ENCODE measurements around the gene DNPH1. TPM values are rescaled to one million over a fixed set of nuclear protein-coding genes. Genes with fewer than 3 reads are reported as not detected.

Gene DNPH1
- polyA plus RNA-seq, 1 donor from 2014 or later: 48.3 TPM

DNA sequence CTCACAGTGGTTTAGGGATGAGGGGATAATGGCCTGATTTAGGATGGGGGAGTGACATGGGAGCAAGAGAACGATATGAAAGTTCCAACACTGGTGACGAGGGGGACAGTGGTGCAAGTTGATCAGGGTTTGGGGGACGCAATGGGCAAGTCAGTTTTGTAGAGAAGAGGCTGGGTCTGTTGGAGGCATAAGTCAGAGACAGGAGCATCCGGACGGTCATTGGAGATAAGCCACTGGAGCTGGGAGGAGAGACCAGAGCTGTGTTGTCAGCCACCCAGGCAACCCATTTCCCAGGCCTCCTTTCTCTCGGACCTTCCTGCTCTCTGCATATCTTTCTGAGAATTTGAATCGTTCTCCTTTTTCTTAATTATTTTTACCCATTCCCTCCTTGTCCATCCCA is 9.5 kb downstream of the DNPH1 start:
- H3F3A ChIP-seq (ENCODE audit: insufficient read depth, low read length, poor library complexity, severe bottlenecking): no peaks in the 10 kb centered on the region
- H3K9me3 ChIP-seq (ENCODE audit: low read length): no peaks in the 10 kb centered on the region
- no peaks in the 10 kb centered on the region for H3K9me2 ChIP-seq (ENCODE audit: insufficient read depth, low read length)
- no peak overlapping the region for H2AFZ ChIP-seq (ENCODE audit: low read depth, low read length)
- TF ChIP-seq SMC3 (conservative IDR thresholded peaks at IDR 0.05; ENCODE audit: poor library complexity): no peak
- TF ChIP-seq TAF1 (IDR thresholded peaks at IDR 0.05; ENCODE audit: low read depth): no peak
- no peak for TF ChIP-seq RAD21 (conservative IDR thresholded peaks at IDR 0.05)
- TF ChIP-seq EP300 (conservative IDR thresholded peaks at IDR 0.05; ENCODE audit: poor library complexity, severe bottlenecking): no peak
- TF ChIP-seq, protein P1, sequence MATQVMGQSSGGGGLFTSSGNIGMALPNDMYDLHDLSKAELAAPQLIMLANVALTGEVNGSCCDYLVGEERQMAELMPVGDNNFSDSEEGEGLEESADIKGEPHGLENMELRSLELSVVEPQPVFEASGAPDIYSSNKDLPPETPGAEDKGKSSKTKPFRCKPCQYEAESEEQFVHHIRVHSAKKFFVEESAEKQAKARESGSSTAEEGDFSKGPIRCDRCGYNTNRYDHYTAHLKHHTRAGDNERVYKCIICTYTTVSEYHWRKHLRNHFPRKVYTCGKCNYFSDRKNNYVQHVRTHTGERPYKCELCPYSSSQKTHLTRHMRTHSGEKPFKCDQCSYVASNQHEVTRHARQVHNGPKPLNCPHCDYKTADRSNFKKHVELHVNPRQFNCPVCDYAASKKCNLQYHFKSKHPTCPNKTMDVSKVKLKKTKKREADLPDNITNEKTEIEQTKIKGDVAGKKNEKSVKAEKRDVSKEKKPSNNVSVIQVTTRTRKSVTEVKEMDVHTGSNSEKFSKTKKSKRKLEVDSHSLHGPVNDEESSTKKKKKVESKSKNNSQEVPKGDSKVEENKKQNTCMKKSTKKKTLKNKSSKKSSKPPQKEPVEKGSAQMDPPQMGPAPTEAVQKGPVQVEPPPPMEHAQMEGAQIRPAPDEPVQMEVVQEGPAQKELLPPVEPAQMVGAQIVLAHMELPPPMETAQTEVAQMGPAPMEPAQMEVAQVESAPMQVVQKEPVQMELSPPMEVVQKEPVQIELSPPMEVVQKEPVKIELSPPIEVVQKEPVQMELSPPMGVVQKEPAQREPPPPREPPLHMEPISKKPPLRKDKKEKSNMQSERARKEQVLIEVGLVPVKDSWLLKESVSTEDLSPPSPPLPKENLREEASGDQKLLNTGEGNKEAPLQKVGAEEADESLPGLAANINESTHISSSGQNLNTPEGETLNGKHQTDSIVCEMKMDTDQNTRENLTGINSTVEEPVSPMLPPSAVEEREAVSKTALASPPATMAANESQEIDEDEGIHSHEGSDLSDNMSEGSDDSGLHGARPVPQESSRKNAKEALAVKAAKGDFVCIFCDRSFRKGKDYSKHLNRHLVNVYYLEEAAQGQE (IDR thresholded peaks at IDR 0.05; ENCODE audit: borderline replicate concordance): no peak
- no peak for TF ChIP-seq POLR2AphosphoS5 (IDR thresholded peaks at IDR 0.05)
- no peak for TF ChIP-seq MXI1 (conservative IDR thresholded peaks at IDR 0.05; ENCODE audit: poor library complexity, severe bottlenecking)
- TF ChIP-seq, protein P2, sequence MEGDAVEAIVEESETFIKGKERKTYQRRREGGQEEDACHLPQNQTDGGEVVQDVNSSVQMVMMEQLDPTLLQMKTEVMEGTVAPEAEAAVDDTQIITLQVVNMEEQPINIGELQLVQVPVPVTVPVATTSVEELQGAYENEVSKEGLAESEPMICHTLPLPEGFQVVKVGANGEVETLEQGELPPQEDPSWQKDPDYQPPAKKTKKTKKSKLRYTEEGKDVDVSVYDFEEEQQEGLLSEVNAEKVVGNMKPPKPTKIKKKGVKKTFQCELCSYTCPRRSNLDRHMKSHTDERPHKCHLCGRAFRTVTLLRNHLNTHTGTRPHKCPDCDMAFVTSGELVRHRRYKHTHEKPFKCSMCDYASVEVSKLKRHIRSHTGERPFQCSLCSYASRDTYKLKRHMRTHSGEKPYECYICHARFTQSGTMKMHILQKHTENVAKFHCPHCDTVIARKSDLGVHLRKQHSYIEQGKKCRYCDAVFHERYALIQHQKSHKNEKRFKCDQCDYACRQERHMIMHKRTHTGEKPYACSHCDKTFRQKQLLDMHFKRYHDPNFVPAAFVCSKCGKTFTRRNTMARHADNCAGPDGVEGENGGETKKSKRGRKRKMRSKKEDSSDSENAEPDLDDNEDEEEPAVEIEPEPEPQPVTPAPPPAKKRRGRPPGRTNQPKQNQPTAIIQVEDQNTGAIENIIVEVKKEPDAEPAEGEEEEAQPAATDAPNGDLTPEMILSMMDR (IDR thresholded peaks at IDR 0.05; ENCODE audit: poor library complexity, severe bottlenecking): no peak
- no peak for TF ChIP-seq EZH2 (IDR thresholded peaks at IDR 0.05; ENCODE audit: borderline replicate concordance, insufficient read depth, low read length, poor library complexity, severe bottlenecking)
- no peaks in the 10 kb centered on the region for H3K27me3 ChIP-seq (ENCODE audit: insufficient read depth, low read depth, low read length)
- H3K4me3 ChIP-seq (ENCODE audit: low read length): no peak overlapping the region
- no peaks in the 10 kb centered on the region for H4K20me1 ChIP-seq (ENCODE audit: insufficient read depth)
- H3K79me2 ChIP-seq (replicated peaks; ENCODE audit: insufficient read depth, low read length): no peaks in the 10 kb centered on the region
- H3K36me3 ChIP-seq (ENCODE audit: insufficient read depth, low read length): no peaks in the 10 kb centered on the region
- no peak overlapping the region for H3K27ac ChIP-seq (ENCODE audit: low read length)
- H3K9ac ChIP-seq (ENCODE audit: low read length): no peak overlapping the region
- H3K4me2 ChIP-seq (ENCODE audit: low read length): no peak overlapping the region

DNA sequence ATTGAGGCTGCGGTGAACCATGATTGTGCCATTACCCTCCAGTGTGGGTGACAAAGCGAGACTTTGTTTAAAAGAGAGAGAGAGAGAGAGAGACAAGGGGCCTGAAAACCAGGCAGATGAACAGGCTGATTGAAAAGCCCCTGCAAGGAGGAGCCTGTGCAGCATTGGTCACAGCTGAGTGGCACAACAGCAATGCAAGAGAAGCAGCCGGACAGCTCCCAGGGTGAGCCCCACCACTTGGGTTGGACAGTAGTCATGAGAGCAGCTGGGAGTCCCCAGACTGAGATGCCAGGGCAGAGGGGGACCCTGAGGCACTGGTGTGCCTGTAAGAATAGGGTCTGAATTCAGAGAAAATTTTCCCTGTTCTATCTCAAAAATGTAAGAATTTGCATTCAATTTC is 10.2 kb downstream of the DNPH1 start:
- no peak overlapping the region for H2AFZ ChIP-seq (ENCODE audit: low read depth, low read length)
- H3K9ac ChIP-seq (ENCODE audit: low read length): no peak overlapping the region
- no peaks in the 10 kb centered on the region for H3K36me3 ChIP-seq (ENCODE audit: insufficient read depth, low read length)
- no peaks in the 10 kb centered on the region for H3K79me2 ChIP-seq (replicated peaks; ENCODE audit: insufficient read depth, low read length)
- no peak overlapping the region for H3K4me3 ChIP-seq (ENCODE audit: low read length)
- TF ChIP-seq, protein P1 (IDR thresholded peaks at IDR 0.05; ENCODE audit: borderline replicate concordance): no peak
- TF ChIP-seq RAD21 (conservative IDR thresholded peaks at IDR 0.05) (no peak), SMC3 (conservative IDR thresholded peaks at IDR 0.05; ENCODE audit: poor library complexity) (no peak), POLR2AphosphoS5 (IDR thresholded peaks at IDR 0.05) (no peak), MXI1 (conservative IDR thresholded peaks at IDR 0.05; ENCODE audit: poor library complexity, severe bottlenecking) (no peak), EZH2 (IDR thresholded peaks at IDR 0.05; ENCODE audit: borderline replicate concordance, insufficient read depth, low read length, poor library complexity, severe bottlenecking) (no peak), EP300 (conservative IDR thresholded peaks at IDR 0.05; ENCODE audit: poor library complexity, severe bottlenecking) (no peak), TAF1 (IDR thresholded peaks at IDR 0.05; ENCODE audit: low read depth) (no peak)
- TF ChIP-seq, protein P2 (IDR thresholded peaks at IDR 0.05; ENCODE audit: poor library complexity, severe bottlenecking): no peak
- H3K9me2 ChIP-seq (ENCODE audit: insufficient read depth, low read length): no peaks in the 10 kb centered on the region
- H3K27me3 ChIP-seq (ENCODE audit: insufficient read depth, low read depth, low read length): no peaks in the 10 kb centered on the region
- H4K20me1 ChIP-seq (ENCODE audit: insufficient read depth): no peaks in the 10 kb centered on the region
- H3F3A ChIP-seq (ENCODE audit: insufficient read depth, low read length, poor library complexity, severe bottlenecking): no peaks in the 10 kb centered on the region
- no peak overlapping the region for H3K4me2 ChIP-seq (ENCODE audit: low read length)
- no peaks in the 10 kb centered on the region for H3K9me3 ChIP-seq (ENCODE audit: low read length)
- no peak overlapping the region for H3K27ac ChIP-seq (ENCODE audit: low read length)

All from neural cell (in vitro differentiated cells).